ENCODE measurements around the gene THRB.

Gene THRB

DNA sequence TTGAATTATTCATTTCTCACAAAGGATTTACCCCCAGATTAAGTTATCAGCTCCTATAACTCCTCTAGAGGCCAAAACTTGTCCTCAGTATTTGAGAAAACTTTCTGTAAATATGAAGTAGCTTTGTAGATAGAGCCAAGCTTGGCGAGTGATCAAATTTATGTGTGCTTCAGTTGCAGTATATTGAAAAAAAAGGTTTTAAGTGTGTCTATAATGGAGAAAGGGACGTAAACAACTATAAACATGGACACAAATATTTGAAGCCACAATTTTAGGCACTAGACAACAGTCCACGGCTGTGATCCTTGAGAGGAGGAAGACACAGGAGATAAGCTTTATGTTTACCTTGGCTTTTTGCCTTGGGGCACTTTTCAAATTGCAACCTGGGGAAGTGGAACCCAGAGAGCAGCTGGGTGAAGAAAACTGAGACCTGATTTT is 118.7 kb downstream of the THRB start:
- Histone ChIP-seq H3K36me3 (ENCODE audit: control insufficient read depth, insufficient read depth, low read length) (no peaks in the 10 kb centered on the region), H3K9ac (ENCODE audit: low read length) (no peak overlapping the region), H3K27me3 (ENCODE audit: control insufficient read depth, insufficient read depth, low read length) (no peaks in the 10 kb centered on the region), H3K9me3 (ENCODE audit: control insufficient read depth, insufficient read depth, low read depth, low read length) (no peaks in the 10 kb centered on the region), H3K4me1 (ENCODE audit: control insufficient read depth, insufficient read depth, low read length) (no peaks in the 10 kb centered on the region; the same call in 1 of the 2 replicates), H3K27ac (ENCODE audit: low read depth, low read length) (no peak overlapping the region), H3K4me3 (ENCODE audit: low read depth, low read length) (no peak overlapping the region)

DNA sequence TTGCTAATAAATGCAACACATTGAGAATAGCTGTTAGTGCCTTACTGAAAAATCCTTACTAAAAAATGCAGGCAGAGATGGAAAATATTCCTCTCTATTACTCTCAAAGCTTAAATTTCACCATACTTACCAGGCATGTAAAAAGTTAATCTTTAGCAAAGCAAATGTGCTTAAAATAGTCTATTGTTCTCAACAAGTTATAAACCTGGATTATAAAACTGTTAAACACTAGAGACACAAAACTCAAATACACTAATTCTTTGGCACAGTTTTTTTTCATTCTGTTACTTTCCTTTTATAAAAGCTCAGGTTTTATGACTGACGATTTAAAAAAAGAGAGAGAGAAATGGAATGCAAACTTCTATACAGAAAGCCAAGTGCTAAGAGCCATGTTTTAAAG is 119.8 kb downstream of the THRB start:
- no peak overlapping the region for H3K9ac ChIP-seq (ENCODE audit: low read length)
- no peak overlapping the region for H3K27ac ChIP-seq (ENCODE audit: low read depth, low read length)
- no peaks in the 10 kb centered on the region for H3K9me3 ChIP-seq (ENCODE audit: control insufficient read depth, insufficient read depth, low read depth, low read length)
- no peak overlapping the region for H3K4me3 ChIP-seq (ENCODE audit: low read depth, low read length)
- no peaks in the 10 kb centered on the region for H3K36me3 ChIP-seq (ENCODE audit: control insufficient read depth, insufficient read depth, low read length)
- no peaks in the 10 kb centered on the region for H3K27me3 ChIP-seq (ENCODE audit: control insufficient read depth, insufficient read depth, low read length)
- H3K4me1 ChIP-seq (ENCODE audit: control insufficient read depth, insufficient read depth, low read length), result no peaks in the 10 kb centered on the region; the same call in 1 of the 2 replicates

DNA sequence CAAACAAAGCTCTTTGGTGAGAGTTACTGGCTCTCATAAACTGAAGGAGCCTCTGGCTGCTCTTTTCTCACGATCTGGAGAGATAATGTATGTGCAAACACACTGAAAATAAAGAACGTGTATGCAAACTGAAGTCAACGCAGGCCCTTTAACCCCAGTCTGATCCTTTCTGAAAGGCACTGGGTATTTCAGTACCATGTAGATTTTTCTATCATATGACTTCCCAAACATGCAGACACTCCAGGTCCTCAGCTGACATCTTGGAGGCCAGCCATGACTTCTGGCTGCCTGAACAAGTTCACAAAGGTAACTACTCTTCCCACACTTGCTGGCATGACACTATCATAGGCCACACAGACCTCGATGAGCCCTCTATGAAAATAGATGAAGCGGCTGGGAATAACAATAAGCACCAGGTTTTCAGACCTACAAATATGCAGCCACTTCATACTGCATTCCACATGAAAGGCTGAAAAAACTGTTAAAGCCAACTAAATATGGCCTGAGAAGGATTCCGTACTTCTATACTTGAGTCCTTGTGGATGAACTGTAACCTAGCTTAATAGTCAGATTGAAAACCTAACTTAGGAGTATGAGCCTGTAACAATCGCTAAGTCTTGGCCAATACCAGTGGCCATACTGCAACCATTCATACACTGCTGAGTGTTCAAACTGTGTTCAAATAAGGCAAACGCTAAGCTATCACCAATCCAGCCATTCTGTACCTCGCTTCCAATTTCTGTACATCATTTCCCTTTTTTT is 121.3 kb downstream of the THRB start:
- H3K27me3 ChIP-seq (ENCODE audit: control insufficient read depth, insufficient read depth, low read length), result no peaks in the 10 kb centered on the region
- H3K36me3 ChIP-seq (ENCODE audit: control insufficient read depth, insufficient read depth, low read length), result no peaks in the 10 kb centered on the region
- H3K4me1 ChIP-seq (ENCODE audit: control insufficient read depth, insufficient read depth, low read length), result no peaks in the 10 kb centered on the region; the same call in 1 of the 2 replicates
- H3K9me3 ChIP-seq (ENCODE audit: control insufficient read depth, insufficient read depth, low read depth, low read length), result no peaks in the 10 kb centered on the region
- H3K4me3 ChIP-seq (ENCODE audit: low read depth, low read length), result no peak overlapping the region
- H3K27ac ChIP-seq (ENCODE audit: low read depth, low read length), result no peak overlapping the region
- no peak overlapping the region for H3K9ac ChIP-seq (ENCODE audit: low read length)

DNA sequence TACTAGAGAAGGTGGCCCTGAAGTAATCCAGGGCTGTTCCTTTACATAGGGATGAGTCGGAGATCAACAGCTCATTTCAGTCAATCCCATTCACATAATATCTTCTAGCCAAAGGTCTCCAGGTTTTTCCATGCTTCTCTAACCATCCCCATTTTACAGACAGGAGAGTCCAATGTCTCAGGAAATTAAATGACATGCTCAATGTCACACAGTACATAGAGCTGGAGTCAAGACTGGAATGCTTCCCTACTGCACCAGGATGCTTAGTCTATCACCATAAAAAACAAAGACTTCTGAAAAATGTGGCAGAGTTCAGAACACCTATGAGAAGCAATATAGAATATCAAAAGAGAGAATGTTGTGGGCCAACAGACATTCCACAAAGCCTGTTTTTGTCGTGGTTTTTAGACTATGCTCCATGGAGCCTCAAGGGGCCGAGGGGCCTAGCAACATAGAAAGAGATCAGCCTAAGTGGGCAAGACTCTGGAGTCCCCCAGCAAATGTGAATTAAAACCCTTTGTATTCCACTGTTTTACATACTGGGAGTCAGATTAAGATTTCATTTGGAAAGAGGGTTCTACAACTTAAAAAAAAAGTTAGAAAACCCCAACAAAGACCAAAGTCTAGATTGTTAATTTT is 122.0 kb downstream of the THRB start:
- H3K4me3 ChIP-seq (ENCODE audit: low read depth, low read length), result no peak overlapping the region
- no peak overlapping the region for H3K27ac ChIP-seq (ENCODE audit: low read depth, low read length)
- H3K27me3 ChIP-seq (ENCODE audit: control insufficient read depth, insufficient read depth, low read length), result no peaks in the 10 kb centered on the region
- H3K9me3 ChIP-seq (ENCODE audit: control insufficient read depth, insufficient read depth, low read depth, low read length), result no peaks in the 10 kb centered on the region
- H3K9ac ChIP-seq (ENCODE audit: low read length), result no peak overlapping the region
- no peaks in the 10 kb centered on the region for H3K36me3 ChIP-seq (ENCODE audit: control insufficient read depth, insufficient read depth, low read length)
- no peaks in the 10 kb centered on the region; the same call in 1 of the 2 replicates for H3K4me1 ChIP-seq (ENCODE audit: control insufficient read depth, insufficient read depth, low read length)

DNA sequence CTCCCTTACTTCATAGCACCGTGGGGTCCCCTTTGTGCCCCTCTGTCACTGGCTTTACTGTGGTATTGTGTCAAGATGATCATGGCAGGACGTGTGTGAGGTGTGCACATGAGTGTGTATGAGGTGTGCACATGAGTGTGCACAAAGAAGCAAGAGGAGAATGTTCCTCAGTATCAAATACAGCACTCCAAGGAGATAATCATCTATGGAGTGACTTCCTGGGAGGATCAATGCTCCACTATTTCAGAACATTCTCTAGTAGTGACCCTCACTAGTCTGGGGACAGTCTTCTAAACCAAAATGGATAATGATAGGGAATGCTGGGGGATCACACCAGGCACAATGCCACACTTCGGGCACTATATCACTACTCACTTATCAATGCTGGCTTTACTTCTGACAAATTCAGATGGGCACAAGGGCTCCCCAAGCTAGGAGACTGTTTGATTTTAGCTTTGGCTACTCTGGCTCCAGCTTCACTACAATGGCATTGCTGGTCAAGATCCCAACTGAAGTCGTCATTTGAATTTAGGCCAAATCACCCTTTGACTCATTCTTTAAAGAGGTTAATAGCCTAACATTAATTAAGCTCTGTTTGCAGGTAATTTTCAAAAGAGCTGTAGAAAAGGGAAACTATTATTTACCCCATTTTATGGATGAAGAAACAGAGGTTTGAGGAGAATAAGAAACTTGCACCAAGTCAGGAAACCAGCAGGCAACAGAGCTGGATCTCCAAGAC is 124.1 kb downstream of the THRB start:
- H3K4me1 ChIP-seq (ENCODE audit: control insufficient read depth, insufficient read depth, low read length), result no peaks in the 10 kb centered on the region; the same call in 1 of the 2 replicates
- H3K27me3 ChIP-seq (ENCODE audit: control insufficient read depth, insufficient read depth, low read length), result no peaks in the 10 kb centered on the region
- H3K27ac ChIP-seq (ENCODE audit: low read depth, low read length), result no peak overlapping the region
- no peak overlapping the region for H3K9ac ChIP-seq (ENCODE audit: low read length)
- H3K36me3 ChIP-seq (ENCODE audit: control insufficient read depth, insufficient read depth, low read length), result no peaks in the 10 kb centered on the region
- no peak overlapping the region for H3K4me3 ChIP-seq (ENCODE audit: low read depth, low read length)
- H3K9me3 ChIP-seq (ENCODE audit: control insufficient read depth, insufficient read depth, low read depth, low read length), result no peaks in the 10 kb centered on the region

DNA sequence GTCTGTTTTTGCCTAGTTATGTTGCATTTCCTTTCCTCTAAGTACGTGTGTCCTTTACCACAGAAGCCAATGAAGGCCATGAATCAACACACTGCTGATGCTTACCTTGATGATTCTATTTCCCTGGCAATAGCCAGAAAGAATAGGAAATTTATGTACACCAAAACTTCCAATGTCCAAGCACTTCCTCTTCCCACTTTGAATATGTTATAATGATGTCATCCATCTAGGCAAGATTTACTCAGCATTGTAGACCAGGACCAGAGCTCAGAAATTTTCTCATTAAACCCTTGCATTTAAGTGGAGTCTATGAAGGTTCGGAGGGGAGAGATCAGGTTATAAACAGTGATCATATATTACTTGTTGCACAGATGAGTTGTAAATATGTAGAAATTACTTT is 126.0 kb downstream of the THRB start:
- Histone ChIP-seq H3K9ac (ENCODE audit: low read length) (no peak overlapping the region), H3K27me3 (ENCODE audit: control insufficient read depth, insufficient read depth, low read length) (no peaks in the 10 kb centered on the region), H3K36me3 (ENCODE audit: control insufficient read depth, insufficient read depth, low read length) (no peaks in the 10 kb centered on the region)

DNA sequence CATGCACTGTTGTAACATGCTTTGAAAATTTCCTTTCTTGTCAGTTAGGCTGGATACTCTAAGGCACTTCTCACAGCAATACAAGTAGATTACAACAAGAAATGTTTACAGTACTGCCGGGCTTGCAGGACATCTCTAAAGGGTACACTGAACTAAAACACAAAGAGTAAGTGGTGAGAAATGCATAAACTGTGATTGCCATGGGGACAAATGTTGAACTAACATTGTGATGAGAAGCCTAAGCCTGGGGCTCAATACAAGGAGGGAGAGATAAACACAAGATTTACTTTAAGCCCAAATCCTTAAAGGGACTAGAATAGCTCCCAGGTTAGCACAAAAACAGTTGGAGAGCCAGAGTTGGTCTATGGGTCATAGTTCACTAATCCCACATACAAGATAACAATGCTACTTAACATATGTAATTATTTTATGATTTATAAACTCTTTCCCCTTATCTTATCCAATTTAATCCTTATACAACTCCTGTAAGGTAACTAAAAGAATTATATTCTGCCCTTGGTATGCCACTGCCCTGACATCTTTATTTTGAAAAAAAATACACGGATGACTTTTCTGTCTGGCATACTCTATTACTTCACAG is 126.9 kb downstream of the THRB start:
- H3K27me3 ChIP-seq (ENCODE audit: control insufficient read depth, insufficient read depth, low read length), result no peaks in the 10 kb centered on the region
- H3K4me1 ChIP-seq (ENCODE audit: control insufficient read depth, insufficient read depth, low read length), result no peaks in the 10 kb centered on the region
- H3K9ac ChIP-seq (ENCODE audit: low read length), result no peak overlapping the region
- no peaks in the 10 kb centered on the region for H3K36me3 ChIP-seq (ENCODE audit: control insufficient read depth, insufficient read depth, low read length)
- no peak overlapping the region for H3K27ac ChIP-seq (ENCODE audit: low read depth, low read length)
- no peaks in the 10 kb centered on the region for H3K9me3 ChIP-seq (ENCODE audit: control insufficient read depth, insufficient read depth, low read depth, low read length)
- H3K4me3 ChIP-seq (ENCODE audit: low read depth, low read length), result no peak overlapping the region

More for the DNA sequence above, 126.0 kb downstream of the THRB start:
- Histone ChIP-seq H3K4me3 (ENCODE audit: low read depth, low read length) (no peak overlapping the region), H3K4me1 (ENCODE audit: control insufficient read depth, insufficient read depth, low read length) (no peaks in the 10 kb centered on the region; the same call in 1 of the 2 replicates), H3K9me3 (ENCODE audit: control insufficient read depth, insufficient read depth, low read depth, low read length) (no peaks in the 10 kb centered on the region), H3K27ac (ENCODE audit: low read depth, low read length) (no peak overlapping the region)

DNA sequence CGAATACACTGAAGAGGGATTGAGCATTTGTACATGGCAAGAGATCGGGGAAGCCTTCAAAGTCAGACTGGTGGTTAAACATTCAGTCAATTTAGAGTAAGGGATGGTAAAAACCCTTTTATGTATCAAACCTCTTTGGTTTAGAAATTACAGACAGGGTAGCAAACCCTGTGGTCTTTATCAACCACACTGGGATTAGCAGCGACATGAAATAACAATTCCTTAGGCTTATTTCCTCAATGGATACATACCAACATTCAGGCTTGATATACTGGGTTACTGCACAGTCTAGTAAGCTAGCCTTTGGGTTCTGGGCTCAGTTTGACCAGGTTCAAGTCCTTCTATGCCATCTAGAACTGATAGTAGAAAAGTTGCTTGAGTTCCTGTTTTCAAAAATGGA is 127.4 kb downstream of the THRB start:
- Histone ChIP-seq H3K27ac (ENCODE audit: low read depth, low read length) (no peak overlapping the region), H3K36me3 (ENCODE audit: control insufficient read depth, insufficient read depth, low read length) (no peaks in the 10 kb centered on the region), H3K27me3 (ENCODE audit: control insufficient read depth, insufficient read depth, low read length) (no peaks in the 10 kb centered on the region), H3K9me3 (ENCODE audit: control insufficient read depth, insufficient read depth, low read depth, low read length) (no peaks in the 10 kb centered on the region), H3K4me1 (ENCODE audit: control insufficient read depth, insufficient read depth, low read length) (no peaks in the 10 kb centered on the region), H3K9ac (ENCODE audit: low read length) (no peak overlapping the region), H3K4me3 (ENCODE audit: low read depth, low read length) (no peak overlapping the region)

DNA sequence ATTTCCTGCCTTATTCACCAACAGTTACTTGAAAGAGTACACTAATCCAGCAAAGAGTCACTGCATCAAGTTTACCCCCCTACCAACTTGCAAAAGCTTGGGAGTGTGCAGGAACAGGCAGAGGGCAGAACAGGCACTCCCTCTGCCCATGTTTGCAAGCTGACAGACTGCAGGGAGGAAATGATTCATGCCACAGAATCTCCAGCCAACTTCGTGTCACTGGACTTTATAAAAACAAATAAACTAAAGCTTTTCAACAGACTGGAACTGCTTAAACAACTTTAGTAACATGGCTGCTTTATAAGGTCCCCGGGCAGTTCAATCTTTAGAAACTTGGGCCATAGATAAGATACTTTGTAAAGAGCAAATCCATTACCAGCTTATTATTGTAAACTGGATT is 129.5 kb downstream of the THRB start:
- Histone ChIP-seq H3K4me1 (ENCODE audit: control insufficient read depth, insufficient read depth, low read length) (peaks cover 5% of the 10 kb centered on the region; the same call in 1 of the 2 replicates), H3K27ac (ENCODE audit: low read depth, low read length) (no peak overlapping the region), H3K27me3 (ENCODE audit: control insufficient read depth, insufficient read depth, low read length) (no peaks in the 10 kb centered on the region), H3K4me3 (ENCODE audit: low read depth, low read length) (no peak overlapping the region), H3K36me3 (ENCODE audit: control insufficient read depth, insufficient read depth, low read length) (no peaks in the 10 kb centered on the region), H3K9me3 (ENCODE audit: control insufficient read depth, insufficient read depth, low read depth, low read length) (no peaks in the 10 kb centered on the region), H3K9ac (ENCODE audit: low read length) (no peak overlapping the region)

DNA sequence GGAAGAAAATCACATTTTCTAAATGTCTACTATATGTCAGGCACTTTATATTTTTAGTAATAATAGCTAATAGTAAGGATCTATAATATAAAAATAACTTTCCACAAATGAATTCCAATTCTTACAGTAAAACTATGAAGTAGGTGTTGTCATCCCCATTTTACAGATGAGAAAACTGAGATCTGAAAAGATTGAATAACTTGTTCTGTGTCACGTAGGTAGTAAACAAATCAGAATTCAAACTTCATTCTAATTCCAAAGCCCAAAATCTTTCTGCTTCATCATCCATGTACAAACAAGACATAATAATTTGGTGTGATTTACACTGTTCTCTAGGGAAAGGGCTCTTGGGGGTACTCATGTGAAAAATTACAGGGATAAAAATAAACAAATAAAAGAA is 130.3 kb downstream of the THRB start:
- peaks cover 10% of the 10 kb centered on the region for H3K4me1 ChIP-seq (ENCODE audit: control insufficient read depth, insufficient read depth, low read length)
- no peak overlapping the region for H3K27ac ChIP-seq (ENCODE audit: low read depth, low read length)
- H3K27me3 ChIP-seq (ENCODE audit: control insufficient read depth, insufficient read depth, low read length), result no peaks in the 10 kb centered on the region

More for the DNA sequence above, 130.3 kb downstream of the THRB start:
- H3K4me3 ChIP-seq (ENCODE audit: low read depth, low read length), result no peak overlapping the region
- H3K9me3 ChIP-seq (ENCODE audit: control insufficient read depth, insufficient read depth, low read depth, low read length), result no peaks in the 10 kb centered on the region
- no peak overlapping the region for H3K9ac ChIP-seq (ENCODE audit: low read length)
- no peaks in the 10 kb centered on the region for H3K36me3 ChIP-seq (ENCODE audit: control insufficient read depth, insufficient read depth, low read length)

Measured in HUES6 (cell line).